Measurements from ENCODE around the gene TTBK1. TPM values are rescaled to one million over a fixed set of nuclear protein-coding genes. Genes with fewer than 3 reads are reported as not detected.

Gene TTBK1
- total and polyA plus RNA-seq, 5 donors: 0.29 to 0.69 (median 0.50) TPM

DNA sequence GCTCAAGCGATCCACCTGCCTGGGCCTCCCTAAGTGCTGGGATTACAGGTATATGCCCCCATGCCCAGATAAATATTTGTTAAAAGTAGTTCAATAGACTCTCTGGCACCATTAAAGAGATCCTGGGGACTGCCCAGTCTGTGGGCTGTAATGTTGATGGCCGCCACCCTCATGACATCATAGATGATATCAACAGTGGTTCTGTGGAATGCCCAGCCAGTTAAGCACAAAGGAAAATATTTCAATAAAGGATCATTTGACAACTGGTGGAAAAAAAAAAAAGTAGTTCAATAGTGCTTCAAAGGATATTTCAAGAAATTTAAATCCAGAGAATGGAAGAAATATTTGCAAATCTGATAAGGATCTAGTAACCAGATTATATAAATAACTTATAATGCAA is 66.9 kb downstream of the TTBK1 start:
- Histone ChIP-seq H3K4me3 (ENCODE audit: low read length) (no peak overlapping the region), H3K9me3 (ENCODE audit: control insufficient read depth, low read length) (no peaks in the 10 kb centered on the region), H3K27me3 (ENCODE audit: control insufficient read depth, insufficient read depth) (no peaks in the 10 kb centered on the region), H3K4me1 (ENCODE audit: control insufficient read depth, insufficient read depth, low read length) (peaks cover 4% of the 10 kb centered on the region), H3K27ac (ENCODE audit: low read length) (no peak overlapping the region)
- intact Hi-C loops (cut with DNase I): no loop called here
- ATAC-seq (no peak), DNase-seq (no peak)
- 96% methylated on average over 2 of the region's 2 CpGs for WGBS

DNA sequence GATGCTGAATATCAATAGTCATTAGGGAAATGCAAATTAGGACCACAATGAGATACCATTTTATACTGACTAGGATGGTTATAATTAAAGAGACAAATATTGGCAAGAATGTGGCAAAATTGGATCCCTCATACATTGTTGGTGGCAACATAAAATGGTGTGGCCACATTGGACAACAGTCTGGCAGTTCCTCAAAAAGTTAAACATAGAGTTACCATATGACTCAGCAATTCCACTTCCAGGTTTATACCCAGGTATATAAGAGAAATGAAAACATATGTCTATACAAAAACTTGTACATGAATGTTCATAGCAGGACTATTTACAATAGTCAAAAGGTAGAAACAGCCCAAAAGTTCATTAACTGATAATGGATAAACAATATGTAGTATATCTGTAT is 67.3 kb downstream of the TTBK1 start:
- H3K27me3 ChIP-seq (ENCODE audit: control insufficient read depth, insufficient read depth): no peaks in the 10 kb centered on the region
- no peak for ATAC-seq
- H3K4me3 ChIP-seq (ENCODE audit: low read length): no peak overlapping the region

DNA sequence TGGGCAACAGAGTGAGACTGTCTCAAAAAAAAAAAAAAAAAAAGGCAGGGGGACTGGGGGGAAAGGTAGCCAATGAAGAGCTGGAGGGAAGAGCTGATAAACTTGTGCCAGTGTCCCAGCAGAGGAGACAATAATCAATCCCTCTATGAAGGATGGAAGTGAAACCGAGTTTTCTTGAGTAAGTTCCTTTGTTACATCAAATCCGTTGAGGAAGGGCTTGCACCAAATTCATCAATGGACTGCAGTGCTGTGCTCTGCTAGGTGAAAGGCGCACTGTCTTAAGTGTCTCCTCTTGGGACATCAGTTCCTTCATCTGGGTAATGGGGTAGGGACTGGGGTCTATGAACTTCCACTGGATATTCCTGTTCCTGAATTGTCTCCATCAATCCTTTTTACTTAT is 68.4 kb downstream of the TTBK1 start:
- no peaks in the 10 kb centered on the region for H3K27me3 ChIP-seq (ENCODE audit: control insufficient read depth, insufficient read depth)
- ATAC-seq (no peak), DNase-seq (no peak)
- 69% methylated on average over 3 of the region's 3 CpGs for WGBS
- peaks cover 4% of the 10 kb centered on the region for H3K4me1 ChIP-seq (ENCODE audit: control insufficient read depth, insufficient read depth, low read length)
- no peaks in the 10 kb centered on the region for H3K9me3 ChIP-seq (ENCODE audit: control insufficient read depth, low read length)
- no peak overlapping the region for H3K4me3 ChIP-seq (ENCODE audit: low read length)
- intact Hi-C loops (cut with DNase I): no loop called here
- no peak overlapping the region for H3K27ac ChIP-seq (ENCODE audit: low read length)

More for the DNA sequence above, 67.3 kb downstream of the TTBK1 start:
- Histone ChIP-seq H3K4me1 (ENCODE audit: control insufficient read depth, insufficient read depth, low read length) (peaks cover 4% of the 10 kb centered on the region), H3K9me3 (ENCODE audit: control insufficient read depth, low read length) (no peaks in the 10 kb centered on the region), H3K27ac (ENCODE audit: low read length) (no peak overlapping the region)
- no peak for DNase-seq
- intact Hi-C loops (cut with DNase I): no loop called here

DNA sequence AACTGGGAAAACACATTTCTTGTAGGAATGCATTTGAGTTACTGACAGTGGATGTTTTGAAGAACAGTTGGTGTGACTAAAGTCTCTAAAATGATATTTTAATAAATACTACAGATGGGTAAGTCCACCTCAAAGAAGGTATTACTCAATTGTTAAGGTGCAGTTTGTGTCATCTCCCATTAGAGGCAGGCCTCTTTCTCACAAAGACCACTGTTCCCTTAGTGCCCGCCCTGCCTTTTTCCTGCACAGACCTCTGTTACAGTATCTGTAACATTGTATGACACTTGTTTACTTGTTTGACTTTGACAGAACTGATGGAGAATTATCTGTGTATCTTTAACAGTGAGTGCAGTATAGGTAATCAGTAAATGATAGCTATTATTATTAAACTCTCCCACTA is 70.5 kb downstream of the TTBK1 start:
- Histone ChIP-seq H3K9me3 (ENCODE audit: control insufficient read depth, low read length) (no peaks in the 10 kb centered on the region), H3K27ac (ENCODE audit: low read length) (no peak overlapping the region), H3K27me3 (ENCODE audit: control insufficient read depth, insufficient read depth) (no peaks in the 10 kb centered on the region), H3K4me3 (ENCODE audit: low read length) (no peak overlapping the region), H3K4me1 (ENCODE audit: control insufficient read depth, insufficient read depth, low read length) (peaks cover 2% of the 10 kb centered on the region)
- DNase-seq: no peak
- WGBS: 89% methylated on average over 1 of the region's 1 CpG
- intact Hi-C loops (cut with DNase I): no loop called here
- no peak for ATAC-seq

DNA sequence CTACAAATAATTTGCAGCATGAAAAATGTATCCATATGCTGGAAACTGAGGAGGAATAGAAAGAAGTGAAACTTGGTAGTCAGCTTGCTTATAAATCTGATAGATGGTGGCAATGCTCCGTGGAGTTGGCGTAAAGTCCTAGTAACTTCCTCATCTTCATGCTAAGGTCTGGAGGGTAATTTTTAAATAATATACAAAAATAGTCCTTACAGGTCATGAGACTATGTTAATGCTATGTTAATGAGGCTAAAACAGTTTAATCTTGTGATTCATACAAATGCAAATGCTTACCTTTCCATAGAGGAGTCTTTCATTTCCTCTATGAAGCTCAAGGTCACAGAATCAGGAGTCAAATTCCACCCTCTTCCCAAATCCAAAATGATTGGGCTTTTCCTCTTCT is 74.7 kb downstream of the TTBK1 start:
- Histone ChIP-seq H3K27ac (ENCODE audit: low read length) (no peak overlapping the region), H3K9me3 (ENCODE audit: control insufficient read depth, low read length) (no peaks in the 10 kb centered on the region), H3K27me3 (ENCODE audit: control insufficient read depth, insufficient read depth) (no peaks in the 10 kb centered on the region), H3K4me3 (ENCODE audit: low read length) (no peak overlapping the region), H3K4me1 (ENCODE audit: control insufficient read depth, insufficient read depth, low read length) (no peaks in the 10 kb centered on the region)
- intact Hi-C loops (cut with DNase I): no loop called here
- DNase-seq (no peak), ATAC-seq (no peak)
- whole genome bisulfite sequencing: 92% methylated on average over 2 of the region's 2 CpGs

DNA sequence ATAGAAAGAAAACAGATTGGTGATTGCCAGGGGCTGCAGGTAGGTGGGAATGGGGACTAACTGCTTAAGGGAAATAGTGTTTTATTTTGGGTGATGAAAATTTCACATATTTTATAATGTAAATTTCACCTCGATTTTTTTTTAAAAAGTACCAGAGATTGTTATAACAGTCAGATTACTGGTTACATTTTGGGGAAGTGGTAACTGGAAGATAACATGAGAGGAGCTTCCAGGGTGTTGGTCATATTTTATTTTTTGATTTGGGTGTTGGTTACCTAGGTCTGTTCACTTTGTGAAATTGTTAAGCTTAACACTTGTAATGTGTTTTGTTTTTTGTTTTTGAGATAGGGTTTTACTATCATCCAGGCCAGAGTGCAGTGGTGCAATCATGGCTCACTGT is 82.6 kb downstream of the TTBK1 start:
- Histone ChIP-seq H3K9me3 (ENCODE audit: control insufficient read depth, low read length) (no peaks in the 10 kb centered on the region), H3K27ac (ENCODE audit: low read length) (no peak overlapping the region), H3K27me3 (ENCODE audit: control insufficient read depth, insufficient read depth) (no peaks in the 10 kb centered on the region), H3K4me3 (ENCODE audit: low read length) (no peak overlapping the region), H3K4me1 (ENCODE audit: control insufficient read depth, insufficient read depth, low read length) (no peaks in the 10 kb centered on the region)
- DNase-seq (no peak), ATAC-seq (no peak)
- WGBS: 71% methylated on average over 1 of the region's 1 CpG
- intact Hi-C loops (cut with DNase I): loop anchor here in 1 of 4 donors (5.0 kb wide), 1 partner anchor 59 kb away; no protein-coding TSS in a partner anchor

DNA sequence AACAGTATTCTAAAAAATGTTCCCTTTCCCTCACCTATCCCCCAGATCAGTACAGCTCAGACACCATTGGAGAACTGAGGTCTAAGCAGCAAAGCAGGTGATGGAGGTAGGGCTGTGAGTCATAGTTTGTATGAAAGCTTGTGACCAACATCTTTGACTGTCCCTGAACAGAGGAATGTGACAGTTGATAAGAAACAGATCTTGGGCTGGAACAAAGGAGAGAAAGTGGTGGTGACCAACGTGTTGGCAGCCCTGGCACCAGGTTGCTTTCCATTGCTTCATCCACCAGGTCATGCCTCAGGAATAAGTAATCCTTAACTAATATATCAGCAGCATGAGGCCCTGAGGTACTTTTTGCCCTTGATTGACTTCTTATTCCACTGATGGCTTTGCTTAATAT is 85.2 kb downstream of the TTBK1 start:
- Histone ChIP-seq H3K4me3 (ENCODE audit: low read length) (no peak overlapping the region), H3K27me3 (ENCODE audit: control insufficient read depth, insufficient read depth) (no peaks in the 10 kb centered on the region), H3K9me3 (ENCODE audit: control insufficient read depth, low read length) (no peaks in the 10 kb centered on the region), H3K4me1 (ENCODE audit: control insufficient read depth, insufficient read depth, low read length) (no peaks in the 10 kb centered on the region), H3K27ac (ENCODE audit: low read length) (peak overlapping the region; percentile 18)
- 23% methylated on average over 1 of the region's 1 CpG for WGBS
- ATAC-seq (peak; percentile 82 to 90), DNase-seq (peak in 2 of 3 donors; percentile 59 to 63)
- intact Hi-C loops (cut with DNase I): loop anchor here in 1 of 4 donors (5.0 kb wide), 1 partner anchor 61 kb away; no protein-coding TSS in a partner anchor

DNA sequence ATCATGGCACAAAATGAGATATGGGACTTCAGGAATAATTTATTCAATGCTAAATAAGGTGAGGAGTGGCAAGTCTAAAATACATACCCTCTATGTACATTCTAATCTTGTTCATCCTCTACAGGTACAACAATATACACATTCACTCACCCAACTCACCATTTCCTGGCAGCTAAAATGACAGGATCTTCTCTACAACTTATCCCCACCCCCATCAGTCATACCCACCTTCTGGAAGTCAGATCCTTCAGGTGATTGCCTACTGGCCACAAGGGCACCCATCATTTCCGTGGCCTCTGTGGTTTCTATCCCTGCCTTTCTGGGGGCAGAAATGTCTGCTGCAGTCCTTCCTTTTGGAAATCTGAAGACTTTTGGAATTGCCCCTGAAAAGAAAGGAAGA is 88.2 kb downstream of the TTBK1 start:
- 77% methylated on average over 1 of the region's 1 CpG for whole genome bisulfite sequencing
- intact Hi-C loops (cut with DNase I): loop anchor here in 2 of 4 donors (10.0 kb wide), 1 partner anchor 67 kb away; no protein-coding TSS in a partner anchor
- Histone ChIP-seq H3K9me3 (ENCODE audit: control insufficient read depth, low read length) (no peaks in the 10 kb centered on the region), H3K27ac (ENCODE audit: low read length) (no peak overlapping the region), H3K4me1 (ENCODE audit: control insufficient read depth, insufficient read depth, low read length) (no peaks in the 10 kb centered on the region), H3K27me3 (ENCODE audit: control insufficient read depth, insufficient read depth) (no peaks in the 10 kb centered on the region), H3K4me3 (ENCODE audit: low read length) (no peak overlapping the region)
- ATAC-seq (no peak), DNase-seq (no peak)

DNA sequence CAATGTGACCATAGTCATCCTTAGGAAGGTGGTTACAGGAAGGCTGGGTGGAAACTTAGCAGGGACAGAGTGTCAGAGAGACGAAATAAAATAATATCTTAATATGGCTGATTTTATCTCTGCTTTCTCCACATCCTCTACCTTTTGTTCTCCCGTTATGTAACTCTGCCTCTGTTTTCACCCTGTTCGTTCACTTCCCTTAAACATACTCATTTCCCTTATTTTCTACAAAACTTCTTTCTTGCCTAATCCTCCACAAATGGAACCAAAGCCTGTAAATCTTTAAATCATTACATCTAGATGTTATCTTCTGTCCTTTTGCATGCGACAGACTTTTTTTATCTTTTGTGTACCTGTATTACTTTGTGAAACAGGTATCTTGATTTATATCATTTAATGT is 88.6 kb downstream of the TTBK1 start:
- WGBS: 73% methylated on average over 4 of the region's 4 CpGs
- no peak for ATAC-seq

DNA sequence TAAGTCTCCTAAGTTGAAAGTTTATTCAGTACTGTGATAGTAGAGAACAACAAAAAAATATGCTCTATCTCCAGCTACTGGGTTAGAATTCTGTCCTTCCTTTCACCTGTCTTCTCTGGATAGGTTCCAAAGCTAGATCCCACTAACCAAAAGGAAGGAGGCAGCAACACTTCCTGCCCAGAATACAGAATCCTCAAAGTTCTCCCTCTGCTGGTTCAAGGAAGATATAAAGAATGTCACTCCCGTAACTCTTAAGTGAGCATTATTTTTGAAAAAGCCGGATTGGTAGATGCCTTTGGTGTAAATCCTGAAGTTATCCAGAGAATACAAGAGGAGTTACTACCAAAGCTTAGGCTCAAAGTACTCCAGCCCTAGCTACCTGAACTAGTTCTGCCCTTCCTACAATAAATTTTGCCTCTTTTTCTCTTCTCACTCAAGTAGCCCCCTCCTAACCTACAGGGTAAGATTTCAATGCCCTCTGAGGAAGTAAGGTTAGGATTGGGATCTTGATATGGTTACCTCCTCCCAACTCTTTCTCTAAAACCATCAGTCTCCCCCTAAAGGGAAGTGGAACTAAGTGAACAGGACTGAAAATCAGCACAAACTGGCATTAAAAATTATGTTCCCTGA is 91.3 kb downstream of the TTBK1 start:
- DNase-seq (no peak), ATAC-seq (peak; percentile 68 to 77)
- Histone ChIP-seq H3K27me3 (ENCODE audit: control insufficient read depth, insufficient read depth) (no peaks in the 10 kb centered on the region), H3K27ac (ENCODE audit: low read length) (no peak overlapping the region), H3K4me3 (ENCODE audit: low read length) (no peak overlapping the region), H3K9me3 (ENCODE audit: control insufficient read depth, low read length) (no peaks in the 10 kb centered on the region), H3K4me1 (ENCODE audit: control insufficient read depth, insufficient read depth, low read length) (no peaks in the 10 kb centered on the region)
- WGBS: 29% methylated on average over 2 of the region's 2 CpGs
- intact Hi-C loops (cut with DNase I): loop anchor here (5.0 to 10.0 kb wide), 2 partner anchors 70 to 72 kb away; no protein-coding TSS in a partner anchor

More for the DNA sequence above, 88.6 kb downstream of the TTBK1 start:
- H3K9me3 ChIP-seq (ENCODE audit: control insufficient read depth, low read length): no peaks in the 10 kb centered on the region
- DNase-seq: no peak
- H3K27ac ChIP-seq (ENCODE audit: low read length): no peak overlapping the region
- H3K4me3 ChIP-seq (ENCODE audit: low read length): no peak overlapping the region
- intact Hi-C loops (cut with DNase I): loop anchor here in 2 of 4 donors (10.0 kb wide), 1 partner anchor 67 kb away; no protein-coding TSS in a partner anchor
- no peaks in the 10 kb centered on the region for H3K27me3 ChIP-seq (ENCODE audit: control insufficient read depth, insufficient read depth)
- no peaks in the 10 kb centered on the region for H3K4me1 ChIP-seq (ENCODE audit: control insufficient read depth, insufficient read depth, low read length)

DNA sequence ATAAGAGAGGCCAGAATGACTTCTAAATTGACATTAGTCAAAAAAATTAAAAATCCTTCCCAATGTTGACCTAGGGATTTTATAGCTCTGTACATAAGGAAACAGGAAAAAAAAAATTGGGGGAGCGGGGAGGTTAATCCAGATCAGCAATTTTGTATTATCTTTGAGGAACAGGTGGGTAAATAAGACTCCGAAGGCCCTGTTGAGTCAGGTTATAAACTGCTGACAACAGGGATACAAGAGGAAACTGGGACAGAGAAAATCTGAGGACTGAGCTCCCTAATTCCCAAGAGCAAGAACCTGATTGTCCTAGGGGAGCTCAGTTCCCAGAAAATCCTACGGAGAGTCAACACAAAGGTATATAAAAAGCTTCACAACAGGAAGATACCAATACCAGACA is 92.2 kb downstream of the TTBK1 start:
- no peaks in the 10 kb centered on the region for H3K27me3 ChIP-seq (ENCODE audit: control insufficient read depth, insufficient read depth)
- DNase-seq: no peak
- 90% methylated on average over 3 of the region's 3 CpGs for WGBS
- intact Hi-C loops (cut with DNase I): loop anchor here (5.0 to 10.0 kb wide), 2 partner anchors 71 to 73 kb away; no protein-coding TSS in a partner anchor
- no peak overlapping the region for H3K27ac ChIP-seq (ENCODE audit: low read length)
- H3K4me1 ChIP-seq (ENCODE audit: control insufficient read depth, insufficient read depth, low read length): no peaks in the 10 kb centered on the region
- no peak for ATAC-seq
- no peaks in the 10 kb centered on the region for H3K9me3 ChIP-seq (ENCODE audit: control insufficient read depth, low read length)
- H3K4me3 ChIP-seq (ENCODE audit: low read length): no peak overlapping the region

All from right cardiac atrium (tissue), 5 donors.